ENCODE data around the gene CCRL2. TPM values are rescaled to one million over a fixed set of nuclear protein-coding genes. Genes with fewer than 3 reads are reported as not detected.

CCRL2 gene
- polyA plus RNA-seq, 1 donor from 2014 or later: not detected

DNA sequence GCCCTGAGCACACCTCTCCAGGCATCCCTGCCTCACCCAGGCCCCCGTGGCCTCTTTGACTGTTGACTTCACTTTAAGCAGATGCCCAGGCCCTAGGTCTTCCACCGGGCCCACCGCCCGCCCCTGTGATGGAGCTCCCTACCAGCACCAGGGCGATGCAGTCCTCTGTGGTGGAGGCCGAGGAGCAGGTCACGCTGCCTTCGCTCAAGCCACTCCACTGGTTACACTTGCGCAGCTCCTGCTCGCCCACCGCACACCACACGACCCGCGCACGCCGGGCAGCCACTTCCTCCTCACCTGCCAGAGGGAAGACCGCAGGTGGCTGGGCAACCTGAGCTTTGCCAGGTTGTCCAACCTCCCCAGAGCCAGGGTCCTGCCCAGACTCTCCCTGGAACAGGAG, 41.7 kb downstream of the CCRL2 start:
- no peaks in the 10 kb centered on the region for H3K27me3 ChIP-seq (ENCODE audit: insufficient read depth, low read depth, low read length)

DNA sequence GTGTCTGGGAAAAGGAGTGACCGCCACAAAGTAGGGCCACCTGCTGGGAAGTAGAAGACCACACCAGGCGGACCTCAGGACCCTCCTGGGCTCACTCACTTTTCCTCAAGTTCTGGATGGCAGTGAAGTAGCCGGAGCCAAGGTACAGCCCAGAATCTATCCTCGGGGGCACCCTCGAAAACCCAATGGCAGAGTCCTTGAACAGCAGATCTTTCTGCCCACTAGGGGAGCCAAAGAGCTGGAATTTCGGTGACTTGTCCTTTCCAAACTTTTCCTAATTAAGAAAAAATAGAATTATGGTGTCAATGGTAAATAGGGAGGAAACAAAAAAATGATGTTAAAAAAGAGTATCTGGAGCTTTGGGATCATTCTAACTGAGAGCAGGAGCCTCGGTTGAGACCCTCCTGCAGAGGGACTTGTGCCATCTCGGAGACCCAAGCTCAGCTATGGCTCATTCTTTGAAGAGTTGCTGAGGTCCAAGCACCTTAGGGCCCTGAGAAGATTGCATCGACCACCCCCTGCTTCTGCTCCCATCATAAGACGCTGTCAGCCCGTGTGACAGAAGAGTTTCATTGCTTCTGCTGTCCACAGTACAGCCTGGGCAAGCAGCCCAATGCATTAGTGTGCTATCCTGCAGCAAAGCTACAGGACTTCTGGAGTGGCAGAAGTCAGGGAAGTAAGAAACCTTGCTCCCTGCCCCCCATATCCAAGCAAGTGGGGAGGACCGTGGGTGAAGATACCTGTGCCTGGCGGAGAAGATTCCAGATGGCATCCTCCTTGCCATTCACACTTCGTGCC, 42.9 kb downstream of the CCRL2 start:
- Histone ChIP-seq H2AFZ (ENCODE audit: low read depth, low read length) (no peak overlapping the region), H4K20me1 (ENCODE audit: insufficient read depth) (no peaks in the 10 kb centered on the region), H3K36me3 (ENCODE audit: insufficient read depth, low read length) (no peaks in the 10 kb centered on the region), H3K9me2 (ENCODE audit: insufficient read depth, low read length) (no peaks in the 10 kb centered on the region), H3K27me3 (ENCODE audit: insufficient read depth, low read depth, low read length) (no peaks in the 10 kb centered on the region), H3K79me2 (replicated peaks; ENCODE audit: insufficient read depth, low read length) (no peaks in the 10 kb centered on the region), H3K9me3 (ENCODE audit: low read length) (no peaks in the 10 kb centered on the region), H3K9ac (ENCODE audit: low read length) (no peak overlapping the region), H3K27ac (ENCODE audit: low read length) (no peak overlapping the region), H3K4me2 (ENCODE audit: low read length) (no peak overlapping the region), H3F3A (ENCODE audit: insufficient read depth, low read length, poor library complexity, severe bottlenecking) (no peaks in the 10 kb centered on the region), H3K4me3 (ENCODE audit: low read length) (no peak overlapping the region)
- TF ChIP-seq, protein P1, sequence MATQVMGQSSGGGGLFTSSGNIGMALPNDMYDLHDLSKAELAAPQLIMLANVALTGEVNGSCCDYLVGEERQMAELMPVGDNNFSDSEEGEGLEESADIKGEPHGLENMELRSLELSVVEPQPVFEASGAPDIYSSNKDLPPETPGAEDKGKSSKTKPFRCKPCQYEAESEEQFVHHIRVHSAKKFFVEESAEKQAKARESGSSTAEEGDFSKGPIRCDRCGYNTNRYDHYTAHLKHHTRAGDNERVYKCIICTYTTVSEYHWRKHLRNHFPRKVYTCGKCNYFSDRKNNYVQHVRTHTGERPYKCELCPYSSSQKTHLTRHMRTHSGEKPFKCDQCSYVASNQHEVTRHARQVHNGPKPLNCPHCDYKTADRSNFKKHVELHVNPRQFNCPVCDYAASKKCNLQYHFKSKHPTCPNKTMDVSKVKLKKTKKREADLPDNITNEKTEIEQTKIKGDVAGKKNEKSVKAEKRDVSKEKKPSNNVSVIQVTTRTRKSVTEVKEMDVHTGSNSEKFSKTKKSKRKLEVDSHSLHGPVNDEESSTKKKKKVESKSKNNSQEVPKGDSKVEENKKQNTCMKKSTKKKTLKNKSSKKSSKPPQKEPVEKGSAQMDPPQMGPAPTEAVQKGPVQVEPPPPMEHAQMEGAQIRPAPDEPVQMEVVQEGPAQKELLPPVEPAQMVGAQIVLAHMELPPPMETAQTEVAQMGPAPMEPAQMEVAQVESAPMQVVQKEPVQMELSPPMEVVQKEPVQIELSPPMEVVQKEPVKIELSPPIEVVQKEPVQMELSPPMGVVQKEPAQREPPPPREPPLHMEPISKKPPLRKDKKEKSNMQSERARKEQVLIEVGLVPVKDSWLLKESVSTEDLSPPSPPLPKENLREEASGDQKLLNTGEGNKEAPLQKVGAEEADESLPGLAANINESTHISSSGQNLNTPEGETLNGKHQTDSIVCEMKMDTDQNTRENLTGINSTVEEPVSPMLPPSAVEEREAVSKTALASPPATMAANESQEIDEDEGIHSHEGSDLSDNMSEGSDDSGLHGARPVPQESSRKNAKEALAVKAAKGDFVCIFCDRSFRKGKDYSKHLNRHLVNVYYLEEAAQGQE (IDR thresholded peaks at IDR 0.05; ENCODE audit: borderline replicate concordance): no peak
- TF ChIP-seq RAD21 (conservative IDR thresholded peaks at IDR 0.05) (no peak), SMC3 (conservative IDR thresholded peaks at IDR 0.05; ENCODE audit: poor library complexity) (no peak), POLR2AphosphoS5 (IDR thresholded peaks at IDR 0.05) (no peak), EP300 (conservative IDR thresholded peaks at IDR 0.05; ENCODE audit: poor library complexity, severe bottlenecking) (no peak), MXI1 (conservative IDR thresholded peaks at IDR 0.05; ENCODE audit: poor library complexity, severe bottlenecking) (no peak), TAF1 (IDR thresholded peaks at IDR 0.05; ENCODE audit: low read depth) (no peak), EZH2 (IDR thresholded peaks at IDR 0.05; ENCODE audit: borderline replicate concordance, insufficient read depth, low read length, poor library complexity, severe bottlenecking) (no peak)
- TF ChIP-seq, protein P2, sequence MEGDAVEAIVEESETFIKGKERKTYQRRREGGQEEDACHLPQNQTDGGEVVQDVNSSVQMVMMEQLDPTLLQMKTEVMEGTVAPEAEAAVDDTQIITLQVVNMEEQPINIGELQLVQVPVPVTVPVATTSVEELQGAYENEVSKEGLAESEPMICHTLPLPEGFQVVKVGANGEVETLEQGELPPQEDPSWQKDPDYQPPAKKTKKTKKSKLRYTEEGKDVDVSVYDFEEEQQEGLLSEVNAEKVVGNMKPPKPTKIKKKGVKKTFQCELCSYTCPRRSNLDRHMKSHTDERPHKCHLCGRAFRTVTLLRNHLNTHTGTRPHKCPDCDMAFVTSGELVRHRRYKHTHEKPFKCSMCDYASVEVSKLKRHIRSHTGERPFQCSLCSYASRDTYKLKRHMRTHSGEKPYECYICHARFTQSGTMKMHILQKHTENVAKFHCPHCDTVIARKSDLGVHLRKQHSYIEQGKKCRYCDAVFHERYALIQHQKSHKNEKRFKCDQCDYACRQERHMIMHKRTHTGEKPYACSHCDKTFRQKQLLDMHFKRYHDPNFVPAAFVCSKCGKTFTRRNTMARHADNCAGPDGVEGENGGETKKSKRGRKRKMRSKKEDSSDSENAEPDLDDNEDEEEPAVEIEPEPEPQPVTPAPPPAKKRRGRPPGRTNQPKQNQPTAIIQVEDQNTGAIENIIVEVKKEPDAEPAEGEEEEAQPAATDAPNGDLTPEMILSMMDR (IDR thresholded peaks at IDR 0.05; ENCODE audit: poor library complexity, severe bottlenecking): no peak

More for the DNA sequence above, 41.7 kb downstream of the CCRL2 start:
- Histone ChIP-seq H4K20me1 (ENCODE audit: insufficient read depth) (no peaks in the 10 kb centered on the region), H3K9me3 (ENCODE audit: low read length) (no peaks in the 10 kb centered on the region), H3K4me2 (ENCODE audit: low read length) (no peak overlapping the region), H3K36me3 (ENCODE audit: insufficient read depth, low read length) (no peaks in the 10 kb centered on the region), H3K27ac (ENCODE audit: low read length) (no peak overlapping the region), H3K9ac (ENCODE audit: low read length) (no peak overlapping the region), H3F3A (ENCODE audit: insufficient read depth, low read length, poor library complexity, severe bottlenecking) (no peaks in the 10 kb centered on the region), H2AFZ (ENCODE audit: low read depth, low read length) (no peak overlapping the region), H3K79me2 (replicated peaks; ENCODE audit: insufficient read depth, low read length) (no peaks in the 10 kb centered on the region), H3K9me2 (ENCODE audit: insufficient read depth, low read length) (no peaks in the 10 kb centered on the region), H3K4me3 (ENCODE audit: low read length) (no peak overlapping the region)
- TF ChIP-seq EZH2 (IDR thresholded peaks at IDR 0.05; ENCODE audit: borderline replicate concordance, insufficient read depth, low read length, poor library complexity, severe bottlenecking) (no peak), RAD21 (conservative IDR thresholded peaks at IDR 0.05) (no peak), TAF1 (IDR thresholded peaks at IDR 0.05; ENCODE audit: low read depth) (no peak), SMC3 (conservative IDR thresholded peaks at IDR 0.05; ENCODE audit: poor library complexity) (no peak), MXI1 (conservative IDR thresholded peaks at IDR 0.05; ENCODE audit: poor library complexity, severe bottlenecking) (no peak), POLR2AphosphoS5 (IDR thresholded peaks at IDR 0.05) (no peak), EP300 (conservative IDR thresholded peaks at IDR 0.05; ENCODE audit: poor library complexity, severe bottlenecking) (no peak)
- TF ChIP-seq, protein P2 (IDR thresholded peaks at IDR 0.05; ENCODE audit: poor library complexity, severe bottlenecking): no peak
- TF ChIP-seq, protein P1 (IDR thresholded peaks at IDR 0.05; ENCODE audit: borderline replicate concordance): no peak

Data from neural cell (in vitro differentiated cells).